ENCODE data around the gene RBFOX1. TPM values are rescaled to one million over a fixed set of nuclear protein-coding genes. Genes with fewer than 3 reads are reported as not detected.

RBFOX1 gene
- polyA plus RNA-seq, 1 experiment: not detected

- ChIA-PET POLR2A (no interaction called here), CTCF (no interaction called here)
- Histone ChIP-seq H3K27ac (ENCODE audit: low read depth, low read length) (no peak overlapping the region), H3K9me3 (ENCODE audit: control insufficient read depth, insufficient read depth, low read length) (peaks cover 20% of the 10 kb centered on the region; the same call in 1 of the 2 replicates), H3K4me3 (ENCODE audit: low read depth, low read length) (no peak overlapping the region), H3K27me3 (ENCODE audit: control insufficient read depth, insufficient read depth, low read length) (no peaks in the 10 kb centered on the region)
- no peak for DNase-seq (ENCODE audit: low read depth, low spot score)
- TF ChIP-seq, protein P1, sequence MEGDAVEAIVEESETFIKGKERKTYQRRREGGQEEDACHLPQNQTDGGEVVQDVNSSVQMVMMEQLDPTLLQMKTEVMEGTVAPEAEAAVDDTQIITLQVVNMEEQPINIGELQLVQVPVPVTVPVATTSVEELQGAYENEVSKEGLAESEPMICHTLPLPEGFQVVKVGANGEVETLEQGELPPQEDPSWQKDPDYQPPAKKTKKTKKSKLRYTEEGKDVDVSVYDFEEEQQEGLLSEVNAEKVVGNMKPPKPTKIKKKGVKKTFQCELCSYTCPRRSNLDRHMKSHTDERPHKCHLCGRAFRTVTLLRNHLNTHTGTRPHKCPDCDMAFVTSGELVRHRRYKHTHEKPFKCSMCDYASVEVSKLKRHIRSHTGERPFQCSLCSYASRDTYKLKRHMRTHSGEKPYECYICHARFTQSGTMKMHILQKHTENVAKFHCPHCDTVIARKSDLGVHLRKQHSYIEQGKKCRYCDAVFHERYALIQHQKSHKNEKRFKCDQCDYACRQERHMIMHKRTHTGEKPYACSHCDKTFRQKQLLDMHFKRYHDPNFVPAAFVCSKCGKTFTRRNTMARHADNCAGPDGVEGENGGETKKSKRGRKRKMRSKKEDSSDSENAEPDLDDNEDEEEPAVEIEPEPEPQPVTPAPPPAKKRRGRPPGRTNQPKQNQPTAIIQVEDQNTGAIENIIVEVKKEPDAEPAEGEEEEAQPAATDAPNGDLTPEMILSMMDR (IDR thresholded peaks at IDR 0.05; ENCODE audit: low read depth, low read length): no peak
Measured at GRCh38 chr16:7755347-7755882, 422.8 kb downstream of the RBFOX1 start.

Small RNA genes within 50 kb of the gene (small RNA-seq; reads per million reads assigned to genes)
- not detected for gene RF00537 (ENCODE audit: insufficient read length, low read depth)
- not detected for gene RF00561 (ENCODE audit: insufficient read length, low read depth)
